ENCODE data around the gene DEFB132. TPM values are rescaled to one million over a fixed set of nuclear protein-coding genes. Genes with fewer than 3 reads are reported as not detected.

Gene DEFB132
- total and polyA plus RNA-seq, 9 of the 15 experiments (the other 6 are each of a cell fraction or from before 2014, with no cell fraction given), result not detected

DNA sequence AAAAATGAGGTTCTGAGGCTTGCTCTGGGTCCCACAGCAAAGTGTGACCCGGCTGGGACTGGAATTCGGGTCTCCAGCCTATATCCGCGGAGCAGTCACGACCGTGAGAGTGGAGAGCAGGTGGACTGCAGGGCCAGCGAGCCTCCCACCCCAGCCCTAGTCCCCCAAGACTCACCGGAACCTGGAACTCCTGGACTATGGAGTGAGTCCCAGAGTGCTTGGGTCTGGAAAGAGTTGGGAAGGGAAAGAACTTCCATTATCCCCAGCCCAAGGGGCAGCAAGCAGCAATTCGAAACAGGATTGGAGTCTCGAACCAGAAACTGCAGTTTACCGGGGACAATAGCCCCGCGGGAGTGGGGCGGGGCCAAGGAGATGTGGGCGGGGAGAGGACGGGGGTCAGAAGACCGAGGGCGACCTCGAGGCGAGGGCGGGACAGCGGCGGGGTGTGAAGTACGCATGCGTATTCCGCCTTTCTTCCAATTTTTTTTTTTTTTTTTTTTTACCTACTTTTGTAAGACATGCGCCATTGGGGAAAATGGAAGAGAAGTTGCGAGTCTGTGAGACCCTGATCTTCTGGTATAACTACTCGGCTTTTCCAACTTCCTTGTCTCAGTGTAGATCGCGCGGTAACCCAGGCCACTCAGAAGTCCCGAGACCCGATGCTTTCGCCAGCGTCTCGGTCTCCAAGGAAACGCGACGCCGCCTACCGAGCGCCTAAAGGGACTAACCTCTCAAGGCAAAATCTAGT lies 32.7 kb downstream of the DEFB132 start, which contains the start of gene C20orf96 (continued):
- TF ChIP-seq, protein P1, sequence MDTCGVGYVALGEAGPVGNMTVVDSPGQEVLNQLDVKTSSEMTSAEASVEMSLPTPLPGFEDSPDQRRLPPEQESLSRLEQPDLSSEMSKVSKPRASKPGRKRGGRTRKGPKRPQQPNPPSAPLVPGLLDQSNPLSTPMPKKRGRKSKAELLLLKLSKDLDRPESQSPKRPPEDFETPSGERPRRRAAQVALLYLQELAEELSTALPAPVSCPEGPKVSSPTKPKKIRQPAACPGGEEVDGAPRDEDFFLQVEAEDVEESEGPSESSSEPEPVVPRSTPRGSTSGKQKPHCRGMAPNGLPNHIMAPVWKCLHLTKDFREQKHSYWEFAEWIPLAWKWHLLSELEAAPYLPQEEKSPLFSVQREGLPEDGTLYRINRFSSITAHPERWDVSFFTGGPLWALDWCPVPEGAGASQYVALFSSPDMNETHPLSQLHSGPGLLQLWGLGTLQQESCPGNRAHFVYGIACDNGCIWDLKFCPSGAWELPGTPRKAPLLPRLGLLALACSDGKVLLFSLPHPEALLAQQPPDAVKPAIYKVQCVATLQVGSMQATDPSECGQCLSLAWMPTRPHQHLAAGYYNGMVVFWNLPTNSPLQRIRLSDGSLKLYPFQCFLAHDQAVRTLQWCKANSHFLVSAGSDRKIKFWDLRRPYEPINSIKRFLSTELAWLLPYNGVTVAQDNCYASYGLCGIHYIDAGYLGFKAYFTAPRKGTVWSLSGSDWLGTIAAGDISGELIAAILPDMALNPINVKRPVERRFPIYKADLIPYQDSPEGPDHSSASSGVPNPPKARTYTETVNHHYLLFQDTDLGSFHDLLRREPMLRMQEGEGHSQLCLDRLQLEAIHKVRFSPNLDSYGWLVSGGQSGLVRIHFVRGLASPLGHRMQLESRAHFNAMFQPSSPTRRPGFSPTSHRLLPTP (IDR thresholded peaks at IDR 0.05; ENCODE audit: borderline replicate concordance, extremely low read depth, insufficient read length), result no peak
- TF ChIP-seq SMARCA5 (IDR thresholded peaks at IDR 0.05), result no peak
- TF ChIP-seq MIER1 (IDR thresholded peaks at IDR 0.05; ENCODE audit: low read depth), result 0 out of 2 replicates have a peak, but pooled peaks have one; percentile 38
- TF ChIP-seq TEAD1 (CRISPR knock-in tag; IDR thresholded peaks at IDR 0.05), result peak in 1 of 2 experiments; percentile 69; a peak in 1 of 4 replicates
- peak; percentile 64 for TF ChIP-seq POLR2A (conservative IDR thresholded peaks at IDR 0.05)
- no peak for TF ChIP-seq PTTG1 (tag; IDR thresholded peaks at IDR 0.05; ENCODE audit: low read depth)
- TF ChIP-seq ZNF764 (CRISPR knock-in tag; IDR thresholded peaks at IDR 0.05; ENCODE audit: low read depth), result no peak
- TF ChIP-seq WHSC1 (IDR thresholded peaks at IDR 0.05; ENCODE audit: low read length), result no peak
- TF ChIP-seq, protein P2, sequence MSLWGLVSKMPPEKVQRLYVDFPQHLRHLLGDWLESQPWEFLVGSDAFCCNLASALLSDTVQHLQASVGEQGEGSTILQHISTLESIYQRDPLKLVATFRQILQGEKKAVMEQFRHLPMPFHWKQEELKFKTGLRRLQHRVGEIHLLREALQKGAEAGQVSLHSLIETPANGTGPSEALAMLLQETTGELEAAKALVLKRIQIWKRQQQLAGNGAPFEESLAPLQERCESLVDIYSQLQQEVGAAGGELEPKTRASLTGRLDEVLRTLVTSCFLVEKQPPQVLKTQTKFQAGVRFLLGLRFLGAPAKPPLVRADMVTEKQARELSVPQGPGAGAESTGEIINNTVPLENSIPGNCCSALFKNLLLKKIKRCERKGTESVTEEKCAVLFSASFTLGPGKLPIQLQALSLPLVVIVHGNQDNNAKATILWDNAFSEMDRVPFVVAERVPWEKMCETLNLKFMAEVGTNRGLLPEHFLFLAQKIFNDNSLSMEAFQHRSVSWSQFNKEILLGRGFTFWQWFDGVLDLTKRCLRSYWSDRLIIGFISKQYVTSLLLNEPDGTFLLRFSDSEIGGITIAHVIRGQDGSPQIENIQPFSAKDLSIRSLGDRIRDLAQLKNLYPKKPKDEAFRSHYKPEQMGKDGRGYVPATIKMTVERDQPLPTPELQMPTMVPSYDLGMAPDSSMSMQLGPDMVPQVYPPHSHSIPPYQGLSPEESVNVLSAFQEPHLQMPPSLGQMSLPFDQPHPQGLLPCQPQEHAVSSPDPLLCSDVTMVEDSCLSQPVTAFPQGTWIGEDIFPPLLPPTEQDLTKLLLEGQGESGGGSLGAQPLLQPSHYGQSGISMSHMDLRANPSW (CRISPR knock-in tag; IDR thresholded peaks at IDR 0.05), result no peak
- TF ChIP-seq DNMT1 (IDR thresholded peaks at IDR 0.05), result no peak
- no peak for TF ChIP-seq MAFF (IDR thresholded peaks at IDR 0.05; ENCODE audit: low read length)
- TF ChIP-seq ZBTB49 (CRISPR knock-in tag; IDR thresholded peaks at IDR 0.05; ENCODE audit: borderline replicate concordance), result no peak
- no peak for TF ChIP-seq SMARCB1 (IDR thresholded peaks at IDR 0.05; ENCODE audit: insufficient read length, low read depth)
- TF ChIP-seq CTBP1 (IDR thresholded peaks at IDR 0.05; ENCODE audit: borderline replicate concordance), result no peak
- no peak for TF ChIP-seq ZNF133 (CRISPR knock-in tag; IDR thresholded peaks at IDR 0.05)
- TF ChIP-seq ARID1B (IDR thresholded peaks at IDR 0.05), result no peak
- TF ChIP-seq CHD2 (IDR thresholded peaks at IDR 0.05; ENCODE audit: low read depth, low read length), result peak; percentile 86
- TF ChIP-seq ZNF717 (CRISPR knock-in tag; IDR thresholded peaks at IDR 0.05), result no peak
- TF ChIP-seq FOXO4 (CRISPR knock-in tag; IDR thresholded peaks at IDR 0.05), result no peak
- no peak for TF ChIP-seq ZBTB1 (CRISPR knock-in tag; IDR thresholded peaks at IDR 0.05; ENCODE audit: borderline replicate concordance, low read depth)
- no peak for TF ChIP-seq EHMT2 (IDR thresholded peaks at IDR 0.05)
